Large intestine (tissue), 3 donors: ENCODE data around the gene NRN1L. TPM values are rescaled to one million over a fixed set of nuclear protein-coding genes. Genes with fewer than 3 reads are reported as not detected.
A peak's percentile ranks its signal among the peaks of the same experiment; 100 is the strongest.

ENCODE experiments used
- DNase-seq, 2 donors: peaks; one replicate each; pipeline versions ENCODE4 v3.0.0 to v3.0.0-alpha.2; 2013
- H3K27ac ChIP-seq: one replicate; pipeline ENCODE4 v1.5.1; 2013; ENCODE audit warnings: low read length
- H3K27me3 ChIP-seq: 2 replicates; pipeline ENCODE4 v1.6.1; 2013; ENCODE audit warnings: low read length; ENCODE audit not compliant: control insufficient read depth, insufficient read depth
- H3K36me3 ChIP-seq: 2 replicates; pipeline ENCODE4 v1.6.1; 2013; ENCODE audit warnings: low read length; ENCODE audit not compliant: control insufficient read depth, insufficient read depth
- H3K4me1 ChIP-seq: one replicate; pipeline ENCODE4 v1.6.1; 2013; ENCODE audit warnings: low read length; ENCODE audit not compliant: control insufficient read depth, insufficient read depth
- H3K4me3 ChIP-seq: one replicate; pipeline ENCODE4 v1.5.1; 2013; ENCODE audit warnings: low read length
- H3K9me3 ChIP-seq: one replicate; pipeline ENCODE4 v1.6.1; 2013; ENCODE audit warnings: mild to moderate bottlenecking, low read depth, low read length, moderate library complexity; ENCODE audit not compliant: control insufficient read depth
- WGBS: methylation state at CpG from one replicate; pipeline ENCODE4 v1.1.5; 2013; ENCODE audit warnings: low lambda C conversion rate; ENCODE audit not compliant: insufficient coverage; 5-methylcytosine and 5-hydroxymethylcytosine counted together
- polyA plus RNA-seq: library from polyadenylated mRNA; unstranded; fragments of 120-200 nt; gene quantifications from one replicate; pipeline ENCODE4 v1.2.1, GENCODE V29; 2013

The NRN1L gene
- polyA plus RNA-seq, 1 donor, result 1.6 TPM

DNA sequence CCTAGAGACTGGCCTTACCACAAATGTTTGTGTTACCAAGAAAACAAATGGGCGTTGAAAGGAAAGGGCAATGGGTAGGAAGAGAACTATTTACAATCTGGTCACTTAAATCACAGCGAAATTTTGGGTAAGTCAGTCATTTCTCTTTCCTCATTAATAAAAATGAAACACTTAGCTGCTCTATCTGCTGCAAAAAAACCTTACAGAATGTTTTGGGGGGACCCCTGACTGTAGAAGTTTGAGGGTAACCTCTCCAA, 38.7 kb upstream of the NRN1L start:
- Histone ChIP-seq H3K36me3 (peaks cover 17% of the 10 kb centered on the region), H3K27ac (peak overlapping the region; percentile 100), H3K4me1 (peaks cover 38% of the 10 kb centered on the region), H3K9me3 (no peaks in the 10 kb centered on the region), H3K4me3 (peak overlapping the region; percentile 98), H3K27me3 (no peaks in the 10 kb centered on the region)
- DNase-seq, result peak in 1 of 2 donors; percentile 27
- WGBS, result no CpG with 5 or more reads among the region's 2 CpGs

DNA sequence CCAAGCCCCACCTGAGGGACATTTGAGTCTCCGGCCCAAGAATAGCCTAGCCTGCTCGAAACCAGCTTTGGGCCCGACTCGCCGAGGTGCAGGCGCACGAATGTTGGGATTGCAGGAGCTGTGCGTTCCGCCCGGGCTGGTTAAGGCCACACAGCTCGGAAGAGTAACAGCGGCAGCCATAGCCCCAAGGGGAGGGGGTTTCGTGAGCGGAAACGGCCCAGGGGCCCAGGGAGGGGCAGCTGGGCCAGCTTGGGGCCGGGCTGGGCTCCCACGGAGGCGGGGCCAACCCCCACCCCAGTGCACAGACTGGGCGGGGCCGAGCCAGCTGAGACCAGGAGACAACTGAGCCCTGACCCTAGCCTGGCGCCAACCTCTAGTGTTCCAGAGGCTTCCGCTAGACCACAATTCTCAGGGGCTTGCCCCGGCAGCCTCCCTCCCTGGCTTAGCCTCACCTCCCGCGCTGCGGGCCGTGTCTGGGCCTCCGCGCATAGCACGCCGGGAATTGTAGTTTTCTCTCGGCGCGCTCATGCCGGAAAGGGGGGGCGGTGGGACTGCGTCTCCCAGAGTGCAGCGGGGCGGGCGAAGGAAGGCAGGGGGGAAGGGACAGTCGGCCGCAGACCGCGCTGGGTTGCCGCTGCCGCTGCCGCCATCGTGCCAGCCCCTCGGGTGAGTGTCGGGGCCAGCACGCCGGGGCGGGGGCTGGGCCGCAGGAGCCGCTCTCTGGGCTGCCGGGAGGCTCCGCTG, 38.2 kb upstream of the NRN1L start, which contains the start of gene NUTF2:
NUTF2 (plus strand) TSS at position 614 of the 744 bp plus-strand sequence. CDS start 18,198 bp downstream, outside the sequence.
- peaks cover 17% of the 10 kb centered on the region for H3K36me3 ChIP-seq
- no peaks in the 10 kb centered on the region for H3K9me3 ChIP-seq
- no CpG with 5 or more reads among the region's 57 CpGs for WGBS
- DNase-seq, result peak; percentile 96 to 98
- no peaks in the 10 kb centered on the region for H3K27me3 ChIP-seq
- peak within 1 kb of the TSS; percentile 100 for H3K27ac ChIP-seq
- H3K4me1 ChIP-seq, result peaks cover 37% of the 10 kb centered on the region
- peak within 1 kb of the TSS; percentile 98 for H3K4me3 ChIP-seq

DNA sequence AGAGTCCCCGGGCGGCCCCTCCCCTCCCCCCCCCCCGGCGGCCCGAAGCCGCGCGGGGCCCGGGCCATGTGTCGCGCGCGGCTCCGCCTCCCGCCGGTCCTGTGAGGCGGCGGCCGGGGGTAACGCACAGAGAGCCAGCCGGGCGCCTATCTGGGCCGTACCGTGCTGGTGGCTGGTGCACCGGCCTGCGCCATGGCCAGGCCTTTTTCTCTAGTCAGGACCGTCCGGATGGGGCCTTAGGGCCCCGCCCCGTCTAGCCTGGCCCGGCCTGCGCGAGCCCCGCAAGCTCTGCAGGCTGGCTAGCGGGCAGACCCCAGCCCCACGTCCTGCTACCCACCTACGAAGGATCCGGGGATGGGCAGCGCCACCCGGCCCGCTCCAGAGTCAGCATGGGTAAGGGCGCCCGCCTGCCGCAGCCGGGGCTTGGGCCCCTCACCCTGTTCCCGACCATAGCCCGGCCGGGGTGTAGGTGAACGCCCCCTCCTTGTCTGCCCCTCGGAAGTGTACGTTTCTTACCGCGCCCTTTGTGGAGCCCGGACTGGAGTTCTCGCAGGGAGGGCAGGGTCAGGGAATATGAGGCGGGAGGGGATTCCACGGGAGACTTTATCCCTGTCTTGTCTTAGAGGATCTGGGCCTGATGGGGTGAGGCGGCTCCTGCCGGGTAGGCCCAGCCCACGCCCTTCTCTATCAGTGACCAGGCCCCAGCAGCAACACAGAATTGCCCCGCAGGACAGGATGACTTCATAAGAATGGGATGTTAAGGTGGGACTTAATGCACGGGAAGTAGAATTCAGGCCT, 37.4 kb upstream of the NRN1L start, which contains the start of gene CENPT:
CENPT (minus strand) TSS at position 630 of the 798 bp plus-strand sequence. CDS start 13,834 bp downstream, outside the sequence.
- Histone ChIP-seq H3K4me1 (peaks cover 35% of the 10 kb centered on the region), H3K4me3 (peak within 1 kb of the TSS; percentile 98), H3K27me3 (no peaks in the 10 kb centered on the region), H3K27ac (peak within 1 kb of the TSS; percentile 100), H3K36me3 (peaks cover 21% of the 10 kb centered on the region), H3K9me3 (no peaks in the 10 kb centered on the region)
- peak; percentile 85 to 93 for DNase-seq
- WGBS, result no CpG with 5 or more reads among the region's 62 CpGs

DNA sequence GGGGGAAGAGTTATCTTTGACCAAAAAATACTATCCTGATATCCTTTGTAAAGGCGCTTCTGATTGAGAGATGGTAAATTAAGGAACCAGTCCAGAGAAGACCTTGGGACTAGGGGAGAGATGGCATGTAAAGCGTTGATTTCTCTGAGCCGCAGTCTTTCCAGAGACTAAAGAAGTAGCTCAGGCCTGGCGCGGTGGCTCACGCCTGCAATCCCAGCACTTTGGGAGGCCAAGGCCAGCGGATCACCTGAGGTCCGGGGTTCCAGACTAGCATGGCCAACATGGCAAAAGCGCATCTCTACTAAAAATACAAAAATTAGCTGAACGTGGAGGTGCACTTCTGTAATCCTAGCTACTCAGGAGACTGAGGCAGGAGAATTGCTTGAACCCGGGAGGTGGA, 36.6 kb upstream of the NRN1L start:
- no peaks in the 10 kb centered on the region for H3K27me3 ChIP-seq
- DNase-seq, result no peak
- H3K4me3 ChIP-seq, result peak overlapping the region; percentile 98
- no peaks in the 10 kb centered on the region for H3K9me3 ChIP-seq
- H3K27ac ChIP-seq, result peak overlapping the region; percentile 100
- peaks cover 35% of the 10 kb centered on the region for H3K4me1 ChIP-seq
- no CpG with 5 or more reads among the region's 11 CpGs for WGBS
- peaks cover 21% of the 10 kb centered on the region for H3K36me3 ChIP-seq

DNA sequence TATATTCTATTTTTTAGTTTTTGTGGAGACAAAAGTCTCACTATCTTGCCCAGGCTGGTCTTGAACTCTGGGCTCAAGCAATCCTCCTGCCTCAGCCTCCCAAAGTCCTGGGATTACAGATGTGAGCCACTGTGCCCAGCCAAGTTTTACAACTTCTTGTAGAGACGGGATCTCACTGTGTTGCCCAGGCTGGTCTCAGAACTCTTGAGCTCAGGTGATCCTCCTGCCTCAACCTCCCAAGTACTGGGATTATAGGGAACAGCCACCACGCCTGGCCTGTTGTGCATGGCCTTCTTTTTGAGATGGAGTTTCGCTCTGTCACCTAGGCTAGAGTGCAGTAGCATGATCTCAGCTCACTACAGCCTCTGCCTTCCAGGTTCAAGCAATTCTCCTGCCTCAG, 31.0 kb upstream of the NRN1L start:
- DNase-seq, result no peak
- H3K9me3 ChIP-seq, result no peaks in the 10 kb centered on the region
- no peaks in the 10 kb centered on the region for H3K27me3 ChIP-seq

DNA sequence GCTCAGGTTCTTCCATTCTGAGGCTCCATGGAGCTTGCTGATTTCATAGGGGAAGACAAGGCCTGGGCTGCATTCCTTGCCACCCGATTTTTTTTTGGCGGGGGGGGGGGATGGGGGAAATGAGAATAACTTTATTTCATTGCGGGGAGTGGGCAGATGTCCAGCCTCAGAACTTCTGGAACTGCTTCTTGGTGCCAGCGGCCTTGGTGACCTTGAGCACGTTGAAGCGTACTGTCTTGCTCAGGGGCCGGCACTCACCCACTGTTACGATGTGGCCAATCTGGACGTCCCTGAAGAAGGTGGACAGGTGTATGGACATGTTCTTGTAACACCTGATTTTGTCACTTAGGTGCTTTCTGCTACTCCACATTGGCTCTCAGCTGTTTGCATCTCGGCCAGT, 28.9 kb upstream of the NRN1L start:
- no CpG with 5 or more reads among the region's 10 CpGs for WGBS
- no peaks in the 10 kb centered on the region for H3K9me3 ChIP-seq
- no peaks in the 10 kb centered on the region for H3K27me3 ChIP-seq
- peaks cover 33% of the 10 kb centered on the region for H3K4me1 ChIP-seq
- H3K4me3 ChIP-seq, result no peak overlapping the region
- no peak overlapping the region for H3K27ac ChIP-seq
- peaks cover 15% of the 10 kb centered on the region for H3K36me3 ChIP-seq
- DNase-seq, result no peak

More for the DNA sequence above, 31.0 kb upstream of the NRN1L start:
- no CpG with 5 or more reads among the region's 3 CpGs for WGBS
- H3K4me1 ChIP-seq, result peaks cover 30% of the 10 kb centered on the region
- no peak overlapping the region for H3K27ac ChIP-seq
- no peak overlapping the region for H3K4me3 ChIP-seq
- H3K36me3 ChIP-seq, result peaks cover 18% of the 10 kb centered on the region

DNA sequence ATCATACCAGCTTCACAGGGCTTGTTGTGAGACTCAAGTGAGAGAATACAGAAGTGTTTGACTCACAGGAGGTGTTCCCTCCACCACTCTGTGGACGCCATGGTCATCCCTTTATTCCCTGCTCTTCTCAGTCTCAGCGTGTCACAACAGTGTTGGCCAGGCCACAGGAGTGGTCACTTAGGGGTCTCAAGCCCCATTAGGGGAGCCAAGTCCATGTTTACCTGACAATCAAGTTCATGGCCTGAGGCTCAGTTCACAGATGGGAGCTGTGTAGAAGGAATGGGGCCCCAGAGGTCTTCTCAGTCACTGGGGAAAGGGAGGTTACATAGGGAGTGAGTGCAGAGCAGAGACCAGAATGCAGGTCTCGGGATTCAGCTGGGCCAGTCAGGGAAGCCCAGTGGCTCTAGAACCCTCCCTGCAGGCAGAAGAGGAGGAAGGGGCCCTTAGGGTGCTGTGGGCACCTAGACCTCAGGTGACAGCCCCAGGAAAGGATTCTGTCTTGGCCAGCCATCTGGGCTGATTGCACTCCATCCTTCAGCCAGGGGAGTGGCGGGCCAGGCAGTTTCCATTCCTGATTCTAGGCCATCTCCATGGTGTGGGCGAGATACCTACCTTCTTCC, 27.6 kb upstream of the NRN1L start:
- no CpG with 5 or more reads among the region's 5 CpGs for WGBS
- Histone ChIP-seq H3K4me1 (peaks cover 33% of the 10 kb centered on the region), H3K4me3 (no peak overlapping the region), H3K27ac (peak overlapping the region; percentile 68), H3K9me3 (no peaks in the 10 kb centered on the region), H3K36me3 (peaks cover 25% of the 10 kb centered on the region), H3K27me3 (no peaks in the 10 kb centered on the region)
- DNase-seq, result no peak

DNA sequence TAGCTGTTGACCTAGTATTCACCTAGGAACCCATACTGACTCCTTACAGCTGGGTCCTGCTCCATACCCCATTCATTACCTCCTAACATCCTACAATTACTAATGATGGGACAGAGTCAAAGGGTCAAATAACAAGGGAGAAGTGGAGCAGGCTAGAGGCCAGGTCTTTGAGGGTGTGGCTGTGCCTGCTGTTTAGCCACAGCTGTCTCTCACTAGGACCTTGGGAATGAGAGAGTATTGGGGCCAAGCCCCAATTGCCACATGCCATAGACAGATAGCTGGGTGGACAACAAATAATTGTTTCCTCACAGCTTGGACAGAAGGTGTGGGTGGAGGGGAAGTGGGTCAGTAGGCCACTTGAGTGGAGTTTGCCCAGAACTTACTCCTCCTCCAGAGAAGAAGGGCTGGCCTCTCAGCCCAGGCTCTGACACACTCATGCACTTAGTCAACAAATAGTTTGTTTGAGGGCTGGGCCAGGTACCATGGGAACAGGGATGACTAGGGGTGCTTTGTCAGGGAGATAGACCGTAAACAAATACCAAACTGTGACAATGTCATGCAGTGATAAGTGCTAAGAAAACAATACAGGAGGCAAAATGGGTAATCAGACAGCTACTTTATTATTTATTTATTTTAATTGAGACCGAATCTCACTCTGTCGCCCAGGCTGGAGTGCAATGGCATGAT, 27.0 kb upstream of the NRN1L start:
- no peak overlapping the region for H3K4me3 ChIP-seq
- no peaks in the 10 kb centered on the region for H3K9me3 ChIP-seq
- H3K27me3 ChIP-seq, result no peaks in the 10 kb centered on the region
- no CpG with 5 or more reads among the region's 3 CpGs for WGBS
- H3K36me3 ChIP-seq, result peaks cover 26% of the 10 kb centered on the region
- H3K4me1 ChIP-seq, result peaks cover 33% of the 10 kb centered on the region
- peak; percentile 94 to 97 for DNase-seq
- peak overlapping the region; percentile 77 for H3K27ac ChIP-seq

DNA sequence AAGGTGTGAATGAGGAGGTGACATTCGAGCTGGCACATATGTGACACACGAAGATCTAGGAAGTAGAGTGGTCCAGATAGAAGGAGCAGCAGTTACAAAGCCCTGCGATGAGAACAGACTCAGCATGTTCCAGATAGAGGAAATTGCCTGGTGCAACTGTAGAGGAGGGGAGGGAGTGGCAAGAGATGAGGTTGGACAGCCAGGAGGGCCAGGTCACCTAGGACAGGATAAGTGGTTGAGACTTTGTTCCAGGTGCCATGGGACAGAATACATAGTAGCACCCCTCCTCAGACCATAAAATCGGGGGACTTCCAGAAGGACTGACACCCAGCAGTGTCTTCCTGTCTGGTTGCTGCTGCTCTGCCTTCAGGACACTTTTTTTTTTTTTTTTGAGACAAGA, 26.2 kb upstream of the NRN1L start:
- H3K4me3 ChIP-seq, result no peak overlapping the region
- H3K36me3 ChIP-seq, result peaks cover 31% of the 10 kb centered on the region
- no peaks in the 10 kb centered on the region for H3K9me3 ChIP-seq
- peak overlapping the region; percentile 77 for H3K27ac ChIP-seq
- no peaks in the 10 kb centered on the region for H3K27me3 ChIP-seq
- DNase-seq, result peak; percentile 54 to 75
- WGBS, result no CpG with 5 or more reads among the region's 4 CpGs
- peaks cover 33% of the 10 kb centered on the region for H3K4me1 ChIP-seq
